K562 treated with DMSO at 1 percent for 24 hours (cell line): Measurements from ENCODE around the gene ADIPOR2. TPM values are rescaled to one million over a fixed set of nuclear protein-coding genes. Genes with fewer than 3 reads are reported as not detected.

Experiments used
- total RNA-seq: library from RNA; unstranded; fragments of 300-600 nt; gene quantifications from 2 replicates; pipeline ENCODE4 v1.2.3, GENCODE V29; 2022; ENCODE audit warnings: low read depth; ENCODE audit not compliant: insufficient read depth

Gene ADIPOR2
- 38.1 and 45.2 TPM in 2 replicates for total RNA-seq

GRCh38 chr12:1690578-1691122 is at the start of gene ADIPOR2:
Gene ADIPOR2, plus strand, starts transcription at chr12:1691070. Its CDS starts 63,274 bp downstream, at chr12:1754344.

GRCh38 chr12:1820191-1820895 is 129.5 kb downstream of the ADIPOR2 start, which contains the start of gene LRTM2:
Gene LRTM2, plus strand, starts transcription at chr12:1820565. Its CDS starts 7,584 bp downstream, at chr12:1828149.

Other genes with a start within 250 kb of the ADIPOR2 start
- 23.3 and 25.4 TPM in 2 replicates for gene FBXL14, start 96.5 kb upstream of the ADIPOR2 start, total RNA-seq
- gene WNT5B, start 61.8 kb upstream of the ADIPOR2 start, total RNA-seq, result 3.1 and 3.9 TPM in 2 replicates
- not detected in 2 replicates for gene LRTM2, start 129.5 kb downstream of the ADIPOR2 start, total RNA-seq
- gene CACNA2D4, start 227.6 kb downstream of the ADIPOR2 start, total RNA-seq, result 1.7 and 2.8 TPM in 2 replicates